Erythroblast (primary cell): ENCODE measurements around the gene MAX.

Experiments
- GATA1 ChIP-seq: IDR thresholded peaks from 2 replicates; pipeline ENCODE4 v1.6.1; 2011; ENCODE audit warnings: low read depth, mild to moderate bottlenecking, control low read depth, low read length, moderate library complexity
- POLR2A ChIP-seq: IDR thresholded peaks from 2 replicates; pipeline ENCODE4 v1.6.1; 2011; ENCODE audit warnings: mild to moderate bottlenecking, low read length

DNA sequence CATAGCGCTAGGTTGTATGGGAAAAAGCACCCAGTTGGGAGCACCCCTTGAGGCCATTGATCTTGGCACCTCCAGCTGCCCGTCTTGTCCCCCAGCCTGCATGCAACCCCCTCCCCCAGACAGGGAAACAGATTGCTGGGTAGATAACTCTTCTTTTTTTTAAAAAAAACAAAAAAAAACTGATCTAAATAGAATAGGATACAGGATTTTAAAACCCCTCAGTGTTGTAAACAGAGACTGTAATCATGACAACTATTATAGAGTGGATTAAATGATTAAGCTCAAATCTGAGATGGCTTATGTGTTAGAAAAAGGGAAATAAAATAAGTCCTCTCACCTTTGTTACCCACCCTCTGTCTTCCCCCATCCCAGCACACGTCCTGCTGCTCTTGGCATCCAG, 48.9 kb downstream of the MAX start:
- TF ChIP-seq POLR2A (no peak), GATA1 (no peak)
